GM21825 (cell line): ENCODE measurements around the gene TSPAN9.
A peak's percentile ranks its signal among the peaks of the same experiment; 100 is the strongest.

ENCODE experiments used
- ATAC-seq: cut with Tn5 transposase; IDR thresholded peaks from one replicate; pipeline ENCODE4 v1.9.1; 2021; ENCODE audit warnings: mild to moderate bottlenecking, moderate library complexity; ENCODE audit not compliant: unreplicated experiment

Gene TSPAN9

DNA sequence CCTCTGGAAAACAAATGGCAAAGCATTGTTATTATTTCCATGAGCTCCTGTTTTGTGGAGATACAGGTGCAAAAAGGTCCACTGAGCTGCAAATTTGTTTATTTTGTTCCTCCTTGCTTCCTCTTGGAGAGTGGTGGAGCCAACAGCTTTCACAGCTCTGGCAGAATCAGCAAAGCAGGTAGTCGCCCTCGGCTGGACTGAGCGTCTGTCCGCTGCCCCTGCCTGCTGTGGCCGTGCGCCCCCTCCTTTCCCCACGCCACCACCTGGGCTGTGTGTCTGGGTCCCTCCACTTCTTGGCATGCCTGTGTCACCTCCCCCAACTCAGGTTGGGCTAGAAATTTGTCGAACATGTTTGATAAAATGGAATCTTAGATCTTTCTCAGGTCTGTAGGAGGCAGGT lies 188.2 kb downstream of the TSPAN9 start:
- no peak for ATAC-seq

DNA sequence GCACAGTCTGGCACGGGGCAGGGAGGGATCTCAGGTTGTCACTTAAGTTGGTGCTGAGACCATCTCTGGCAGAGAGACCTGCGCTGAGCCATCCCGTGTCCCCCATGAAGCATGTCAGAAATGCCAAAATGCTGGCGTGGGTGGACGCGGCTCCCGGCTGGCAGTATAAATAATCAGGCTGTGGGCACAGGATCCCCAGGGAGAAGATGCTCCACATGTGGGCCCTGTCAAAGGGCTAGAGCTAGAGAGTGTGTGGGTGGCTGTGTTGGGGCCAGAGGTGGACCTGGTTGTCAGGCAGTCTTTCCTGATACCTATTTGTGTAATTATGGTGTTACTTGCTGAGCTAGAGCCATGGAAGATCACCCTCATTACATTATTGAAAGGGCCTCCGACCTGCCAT lies 189.5 kb downstream of the TSPAN9 start:
- ATAC-seq, result no peak

DNA sequence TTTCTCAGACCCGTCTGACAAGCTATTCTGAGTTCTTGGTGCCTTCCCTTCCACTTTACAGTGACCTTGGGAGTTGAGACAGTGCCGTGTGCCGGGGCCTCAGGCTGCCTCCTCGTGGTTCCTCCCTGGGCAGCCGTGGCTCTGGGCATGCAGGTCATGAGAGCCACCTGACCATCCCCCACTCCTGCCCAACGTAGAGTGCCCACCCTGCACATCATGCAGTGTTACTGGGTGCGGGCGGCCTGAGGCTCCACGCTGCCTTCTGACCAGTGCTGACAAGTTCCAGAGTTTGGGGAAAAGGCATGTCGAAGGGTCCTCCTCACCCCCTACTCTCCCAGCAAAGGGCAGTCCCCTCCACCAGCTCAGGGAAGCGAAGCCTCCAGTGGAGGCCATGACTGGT lies 190.5 kb downstream of the TSPAN9 start:
- ATAC-seq, result no peak

DNA sequence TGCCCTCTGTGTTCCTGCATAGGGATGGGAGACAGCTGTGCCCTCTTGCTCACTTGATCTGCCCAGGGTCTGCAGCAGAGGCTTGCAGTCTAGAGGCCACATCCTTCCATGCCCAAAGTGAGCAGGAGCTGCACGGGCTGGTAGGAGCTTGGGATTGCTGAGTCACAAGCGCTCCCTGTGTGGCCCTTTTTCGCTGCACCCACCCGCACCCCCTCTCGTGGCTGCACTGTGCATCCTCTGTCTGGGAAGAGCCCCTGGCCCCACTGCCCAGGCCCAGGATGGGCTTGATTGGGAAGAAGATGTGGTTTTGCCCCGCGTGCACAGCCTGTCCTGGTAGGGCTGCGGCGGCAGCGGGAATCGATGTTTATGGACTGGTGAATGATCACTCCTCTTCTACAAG lies 192.4 kb downstream of the TSPAN9 start:
- ATAC-seq, result no peak

DNA sequence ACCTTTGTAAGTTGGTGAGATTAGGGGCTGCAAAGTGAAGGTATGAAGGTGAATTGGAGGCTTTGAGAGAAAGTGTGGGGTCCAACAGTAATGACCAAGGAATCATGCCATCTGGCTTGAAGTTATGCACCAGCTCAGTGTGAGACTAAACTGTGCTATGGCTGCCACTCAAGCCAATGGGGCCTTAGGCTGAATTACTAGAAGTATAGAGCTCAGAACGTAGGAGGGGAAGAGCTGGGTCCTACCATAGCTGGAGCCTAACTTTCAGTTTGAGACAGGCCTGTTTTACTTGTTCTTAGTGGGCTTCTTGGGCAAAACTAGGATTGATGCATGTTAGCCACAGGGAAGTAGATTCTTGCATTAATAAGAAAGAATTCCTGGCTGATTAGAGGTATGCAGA lies 194.0 kb downstream of the TSPAN9 start:
- ATAC-seq, result no peak

DNA sequence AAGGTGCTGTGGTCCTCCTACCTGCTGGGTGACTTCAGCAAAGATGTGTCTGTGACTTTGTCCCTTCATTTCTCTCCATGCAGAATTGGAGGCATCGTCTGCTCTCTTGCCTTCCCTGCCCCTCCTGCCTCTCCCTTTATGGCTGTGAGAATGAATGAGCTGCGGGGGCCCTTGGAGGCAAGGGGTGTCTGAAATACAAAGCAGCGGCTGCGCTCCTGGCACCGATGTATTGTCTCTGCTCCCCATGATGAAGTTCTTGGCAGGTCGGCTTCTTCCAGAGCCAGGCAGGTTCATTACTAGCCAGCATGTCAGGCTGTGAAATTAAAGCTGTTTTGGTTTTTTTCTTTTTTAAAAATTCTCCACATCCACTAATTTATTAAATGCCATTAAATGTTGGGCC lies 194.5 kb downstream of the TSPAN9 start:
- ATAC-seq, result no peak

DNA sequence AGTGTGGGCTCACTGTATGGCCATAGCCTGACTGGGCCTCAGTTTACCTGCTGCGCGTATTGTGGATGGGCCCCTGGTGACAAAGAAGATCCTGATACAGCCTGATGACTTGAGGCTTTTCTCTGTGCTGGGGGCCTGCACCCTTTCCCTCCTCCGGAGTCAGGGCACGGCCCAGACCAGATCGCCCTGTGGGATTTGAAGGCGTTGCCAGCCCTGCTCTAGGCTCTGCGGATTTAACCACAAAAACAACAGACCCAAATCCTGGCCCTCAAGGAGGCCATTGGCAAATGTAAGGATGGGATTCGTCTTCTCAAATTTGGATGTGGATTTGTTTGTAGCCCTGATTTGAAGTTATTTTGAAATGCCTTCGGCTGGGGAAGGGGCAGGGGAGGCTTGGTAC lies 195.8 kb downstream of the TSPAN9 start:
- no peak for ATAC-seq

DNA sequence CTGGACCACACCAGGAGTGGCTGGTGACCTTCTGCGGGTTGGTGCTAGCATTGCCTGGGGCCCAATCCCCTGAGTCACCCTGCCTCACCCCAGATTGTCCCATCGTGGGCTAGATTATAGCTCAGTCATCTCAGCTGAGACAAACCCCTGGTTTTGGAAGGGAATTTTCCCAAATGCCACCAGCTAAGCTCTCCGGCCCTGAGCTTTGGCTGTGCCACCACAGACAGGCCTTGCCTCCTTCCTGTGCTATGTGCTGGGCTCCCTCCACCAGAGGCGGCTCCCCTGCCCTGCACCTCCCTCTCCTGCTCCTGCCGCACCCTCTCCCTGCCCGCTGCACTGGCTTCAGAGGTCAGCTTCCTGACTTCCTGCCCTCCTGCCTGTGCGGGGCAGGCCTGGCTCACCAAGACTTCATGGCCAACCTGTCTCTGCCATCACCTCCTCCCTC lies 196.3 kb downstream of the TSPAN9 start:
- no peak for ATAC-seq

DNA sequence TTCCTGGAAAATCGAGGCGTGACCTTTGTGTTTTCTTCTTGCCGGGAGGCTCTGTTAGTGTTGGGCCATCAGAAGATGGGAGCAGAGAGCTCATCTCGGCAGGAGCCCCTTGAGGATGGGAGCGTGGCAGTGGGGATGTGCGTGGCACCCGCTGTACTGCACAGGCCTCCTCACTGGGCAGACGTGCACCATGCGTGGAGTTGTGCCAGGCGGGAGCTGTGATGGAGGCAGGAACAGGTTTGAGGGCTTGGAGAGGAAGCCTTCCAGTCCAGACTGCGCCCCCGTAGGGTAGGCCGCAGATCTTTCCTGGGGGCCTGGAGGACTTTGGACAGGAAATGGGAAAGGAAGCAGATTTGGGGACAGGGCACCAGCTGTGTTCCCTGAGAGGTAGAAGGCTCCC lies 197.5 kb downstream of the TSPAN9 start:
- ATAC-seq, result no peak

DNA sequence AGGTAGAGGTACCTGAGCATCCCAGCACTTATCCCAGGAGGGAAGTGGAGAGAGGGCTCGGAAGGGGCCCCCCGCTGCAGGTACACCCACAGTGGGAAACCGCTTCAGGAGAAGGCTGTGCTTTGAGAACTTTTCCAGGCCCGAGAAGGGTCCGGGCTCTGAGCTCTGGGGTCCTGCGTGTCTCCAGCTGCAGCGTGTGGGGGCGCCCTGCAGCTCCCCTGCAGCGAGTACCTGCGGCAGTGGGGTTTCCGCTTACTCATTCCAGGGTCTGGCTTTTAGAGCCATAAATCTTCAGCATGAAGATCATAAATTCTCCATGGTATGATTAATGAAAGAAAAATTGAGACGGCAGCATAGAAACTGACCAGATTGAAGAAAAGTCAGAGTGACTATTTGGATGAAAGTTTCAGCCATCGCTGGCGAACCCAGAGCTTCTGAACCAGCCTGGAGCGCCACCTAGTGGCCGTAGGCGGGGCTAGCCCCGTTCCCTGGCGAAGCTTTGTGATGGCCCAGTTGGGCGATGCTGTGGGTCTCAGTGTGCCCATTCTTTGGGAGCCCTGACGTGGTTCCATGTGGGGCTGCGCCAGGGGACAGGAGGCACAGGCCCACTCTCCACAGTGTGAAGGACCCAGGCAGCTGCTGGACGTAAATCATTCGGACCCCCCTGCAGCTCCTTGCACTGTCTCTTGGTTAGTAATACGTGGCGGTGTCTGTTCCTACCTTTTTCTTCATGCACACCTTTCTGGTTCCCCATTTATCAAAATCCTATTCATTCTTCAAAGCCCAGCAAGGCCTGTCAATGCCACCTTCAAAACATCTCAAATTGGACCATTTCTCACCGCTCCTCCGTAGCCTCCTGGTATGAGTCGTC lies 198.2 kb downstream of the TSPAN9 start:
- ATAC-seq, result peak; percentile 64

DNA sequence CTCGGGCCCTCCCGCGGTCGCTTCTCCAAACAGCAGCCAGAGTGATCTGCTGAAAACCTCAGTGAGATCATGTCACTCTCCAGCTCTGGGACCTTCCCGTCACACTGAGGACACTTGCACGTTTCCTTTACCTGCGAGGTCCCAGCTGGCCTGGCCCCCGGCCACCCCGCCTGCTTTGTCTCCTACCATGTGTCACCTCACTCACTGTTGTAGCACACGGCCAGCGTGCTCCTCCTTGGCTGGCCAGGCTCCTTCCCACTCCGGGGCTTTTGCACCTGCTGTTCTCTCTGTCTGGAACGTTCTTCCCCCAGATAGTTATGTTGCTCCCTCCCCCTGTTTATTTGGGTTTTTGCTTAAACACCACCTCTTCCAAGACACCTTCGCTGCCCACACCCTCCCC lies 199.0 kb downstream of the TSPAN9 start:
- ATAC-seq, result no peak

DNA sequence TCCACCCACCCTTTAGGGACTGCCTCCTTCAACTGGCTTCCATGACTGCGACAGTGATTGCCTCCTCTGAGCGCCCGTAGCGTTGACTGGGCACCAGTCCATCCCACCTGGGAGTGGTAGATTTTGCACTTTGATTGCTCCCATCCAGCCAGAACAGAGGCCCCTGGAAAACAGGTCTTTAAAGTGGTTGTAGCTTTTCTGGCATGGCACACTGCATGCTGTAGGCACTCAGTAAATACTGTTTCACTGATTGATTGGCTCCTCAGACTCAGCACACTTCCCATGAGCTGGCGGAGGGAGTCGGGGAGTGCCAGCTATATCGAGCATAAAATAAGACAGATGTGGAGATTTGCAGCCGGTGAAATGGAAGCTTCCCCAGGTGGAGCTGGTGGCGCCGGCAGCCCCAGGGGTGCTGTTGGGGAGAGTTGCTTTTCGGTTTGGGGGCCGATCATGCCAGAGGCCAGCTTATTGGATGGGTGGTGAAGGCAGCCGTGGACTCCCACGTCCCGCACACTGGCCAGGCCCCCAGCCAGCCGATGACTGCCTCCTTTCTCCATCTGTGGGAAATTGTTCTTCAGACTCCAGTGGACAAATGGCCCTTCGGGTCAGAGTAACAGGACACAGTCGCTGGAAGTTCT lies 200.2 kb downstream of the TSPAN9 start:
- ATAC-seq, result no peak

DNA sequence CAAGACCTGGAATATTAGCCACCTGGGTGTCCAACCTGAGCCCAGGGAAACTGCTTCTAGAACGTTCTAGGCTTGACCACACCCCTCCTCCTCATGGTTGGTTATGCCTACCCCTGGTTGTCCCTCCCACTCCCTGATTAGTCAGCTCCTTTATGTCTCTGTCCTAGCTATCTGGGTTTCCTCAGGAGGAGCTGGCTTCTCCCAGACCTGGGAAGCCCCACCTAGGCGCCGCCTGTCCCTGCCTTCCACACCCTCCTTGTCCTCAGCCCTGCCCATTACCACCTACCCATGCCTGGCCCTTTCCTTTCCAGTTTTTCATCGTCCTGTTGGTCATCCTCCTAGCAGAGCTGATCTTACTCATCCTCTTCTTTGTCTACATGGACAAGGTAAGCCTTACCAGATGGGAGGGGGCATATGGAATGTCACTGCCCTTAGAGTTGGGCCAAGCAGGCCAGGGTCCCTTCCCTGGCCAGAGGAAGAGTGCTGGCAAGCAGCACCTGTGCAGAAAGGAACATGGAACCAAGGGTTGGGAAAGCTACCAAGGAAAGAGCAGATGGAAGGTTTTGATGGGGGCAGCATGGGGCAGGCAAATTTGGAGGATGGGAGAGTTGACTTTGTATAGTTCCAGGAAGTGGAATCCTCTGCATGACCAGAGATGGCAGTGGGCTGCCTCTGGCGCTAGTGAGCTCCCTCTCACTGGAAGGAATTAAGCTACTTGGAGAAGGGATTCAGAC lies 201.7 kb downstream of the TSPAN9 start:
- no peak for ATAC-seq

DNA sequence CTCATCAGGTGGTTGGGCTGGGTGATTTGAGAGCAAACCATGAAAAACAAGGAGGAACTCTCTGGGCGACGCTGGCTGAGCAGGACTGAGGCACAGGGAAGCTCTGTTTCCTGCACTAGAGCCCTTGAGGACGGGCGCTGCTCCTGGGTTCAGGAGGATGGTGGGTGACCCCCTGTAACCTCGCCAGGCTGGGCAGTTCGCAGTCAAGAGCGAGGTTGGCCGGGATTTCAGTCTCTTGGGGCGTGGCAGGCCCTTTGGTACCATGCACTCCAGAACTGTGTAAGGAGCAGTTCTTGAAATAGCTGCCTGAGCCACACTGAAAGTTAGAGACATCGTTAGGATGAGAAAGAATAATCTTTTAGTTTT lies 202.2 kb downstream of the TSPAN9 start:
- no peak for ATAC-seq

DNA sequence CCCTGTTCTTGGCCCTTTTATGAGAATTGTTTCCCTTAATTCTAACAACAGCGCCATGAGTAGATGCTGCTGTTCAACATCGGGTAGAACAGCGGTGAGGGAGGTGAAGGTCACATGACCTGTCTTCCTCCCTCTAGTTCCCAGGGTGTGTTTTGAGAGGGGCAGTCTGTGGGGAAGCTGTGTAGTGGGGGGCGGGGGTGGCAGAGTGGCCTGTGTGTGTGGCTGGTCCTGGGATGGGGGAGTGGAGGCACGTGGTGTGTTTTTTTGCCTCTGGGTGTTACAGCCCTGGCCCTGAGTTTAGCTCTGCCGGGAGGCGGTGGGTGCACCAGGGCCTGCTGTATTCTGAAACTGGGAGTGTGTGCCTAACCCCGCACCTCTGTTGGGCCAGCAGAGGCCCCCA lies 202.7 kb downstream of the TSPAN9 start:
- ATAC-seq, result no peak

DNA sequence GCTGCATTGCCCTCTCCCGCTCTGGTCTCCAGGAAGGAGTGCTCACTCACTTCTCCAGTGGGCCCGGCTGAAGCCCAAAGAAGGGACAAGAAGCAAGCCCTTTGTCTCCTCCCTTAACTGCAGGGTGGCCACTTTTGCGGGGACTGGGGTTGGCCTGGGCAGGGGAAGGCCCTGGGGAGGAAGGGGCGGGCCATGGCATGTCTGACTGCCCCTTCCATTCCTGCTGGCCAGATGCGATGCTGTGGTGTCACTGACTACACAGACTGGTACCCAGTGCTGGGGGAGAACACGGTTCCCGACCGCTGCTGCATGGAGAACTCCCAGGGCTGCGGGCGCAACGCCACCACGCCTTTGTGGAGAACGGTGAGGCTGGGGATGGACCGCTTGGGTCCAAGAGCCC lies 203.8 kb downstream of the TSPAN9 start:
- no peak for ATAC-seq

DNA sequence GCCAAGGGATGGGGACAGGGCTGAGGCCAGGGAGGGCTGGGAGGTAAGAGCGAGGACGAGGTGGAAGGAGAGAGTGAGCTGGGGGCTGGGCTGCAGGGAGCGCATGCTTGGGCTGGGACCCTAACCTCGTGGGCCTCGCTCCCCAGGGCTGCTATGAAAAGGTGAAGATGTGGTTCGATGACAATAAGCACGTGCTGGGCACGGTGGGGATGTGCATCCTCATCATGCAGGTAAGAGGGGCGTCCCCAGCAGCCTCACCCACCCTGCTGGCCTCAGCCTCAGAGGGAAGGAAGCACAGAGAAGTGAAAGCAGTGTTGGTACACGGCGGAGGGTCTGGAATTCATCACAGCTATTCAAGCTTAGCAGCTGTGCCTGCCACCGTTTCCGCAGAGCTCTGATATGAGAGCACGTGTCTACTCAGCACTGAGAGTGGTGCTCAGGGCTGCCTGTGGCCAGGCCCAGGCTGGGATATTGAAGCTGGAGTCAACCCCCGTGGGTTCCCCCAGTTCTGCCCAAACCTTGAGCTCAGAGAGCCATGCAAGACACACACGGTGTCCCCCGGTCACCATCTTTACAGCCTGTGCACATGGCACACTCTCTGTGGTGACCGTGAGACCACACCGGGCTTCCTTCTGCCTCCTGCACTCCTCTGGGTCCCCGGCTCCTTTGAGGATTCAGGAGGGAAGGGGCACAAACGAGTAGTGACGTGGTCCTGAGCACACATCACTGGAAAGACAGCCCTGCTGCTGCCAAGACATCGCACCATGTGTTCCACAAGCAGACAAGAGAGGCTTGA lies 204.6 kb downstream of the TSPAN9 start:
- ATAC-seq, result no peak

DNA sequence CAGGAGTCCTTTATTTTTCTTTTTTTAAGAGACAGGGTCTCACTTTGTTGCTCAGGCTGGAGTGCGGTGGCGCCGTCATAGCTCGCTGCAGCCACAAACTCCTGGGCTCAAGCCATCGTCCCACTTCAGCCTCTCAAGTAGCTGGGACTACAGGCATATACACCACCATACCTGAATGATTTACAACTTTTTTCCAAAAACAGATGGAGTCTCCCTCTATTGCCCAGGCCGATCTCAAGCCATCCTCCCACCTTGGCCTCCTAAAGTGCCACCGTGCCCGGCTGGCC lies 205.1 kb downstream of the TSPAN9 start:
- no peak for ATAC-seq

DNA sequence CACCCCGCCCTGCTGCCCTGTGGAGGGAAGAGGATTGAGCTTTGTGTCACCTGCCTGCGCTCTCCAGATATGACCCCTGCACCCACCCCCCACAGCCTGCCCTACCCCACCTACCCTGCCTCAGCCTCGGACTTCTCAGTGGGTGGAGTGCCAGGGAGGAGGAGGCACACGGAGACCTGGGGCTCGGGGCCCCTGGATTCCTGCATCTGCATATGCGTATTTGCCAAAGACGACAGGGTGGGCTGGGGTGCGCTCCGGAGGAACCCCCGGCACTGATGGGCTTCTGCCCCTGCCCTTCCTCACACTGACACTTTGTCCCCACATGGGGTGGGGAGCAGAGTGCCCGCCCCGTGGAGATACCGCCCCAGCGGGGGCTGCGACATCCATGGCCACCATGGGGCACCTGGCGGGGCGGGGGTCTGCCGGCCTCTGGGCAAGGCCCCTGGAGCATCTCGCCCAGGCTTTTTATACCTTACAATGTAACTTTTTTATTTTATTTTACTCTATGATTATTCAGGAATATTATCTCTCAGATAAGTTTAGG lies 206.0 kb downstream of the TSPAN9 start:
- no peak for ATAC-seq

DNA sequence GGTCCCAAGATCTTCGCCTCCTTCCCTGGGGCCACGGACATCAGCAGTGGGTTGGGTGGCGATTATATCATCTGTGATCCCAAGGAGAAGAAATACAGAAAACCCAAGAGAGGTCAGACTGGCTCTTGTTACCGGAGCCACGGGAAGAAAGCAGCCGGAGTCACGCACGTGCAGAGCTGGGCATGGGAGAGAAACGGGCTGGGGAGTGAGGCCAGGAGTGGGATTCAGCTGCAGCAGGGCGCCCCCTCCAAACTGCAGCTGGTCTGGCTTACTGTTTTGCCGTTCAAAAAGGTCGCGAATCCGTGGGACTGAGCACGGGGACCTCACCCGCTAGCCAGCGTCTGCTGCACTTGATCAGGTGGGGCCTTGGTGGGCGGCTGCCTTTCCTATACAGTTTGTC lies 207.2 kb downstream of the TSPAN9 start:
- ATAC-seq, result no peak

DNA sequence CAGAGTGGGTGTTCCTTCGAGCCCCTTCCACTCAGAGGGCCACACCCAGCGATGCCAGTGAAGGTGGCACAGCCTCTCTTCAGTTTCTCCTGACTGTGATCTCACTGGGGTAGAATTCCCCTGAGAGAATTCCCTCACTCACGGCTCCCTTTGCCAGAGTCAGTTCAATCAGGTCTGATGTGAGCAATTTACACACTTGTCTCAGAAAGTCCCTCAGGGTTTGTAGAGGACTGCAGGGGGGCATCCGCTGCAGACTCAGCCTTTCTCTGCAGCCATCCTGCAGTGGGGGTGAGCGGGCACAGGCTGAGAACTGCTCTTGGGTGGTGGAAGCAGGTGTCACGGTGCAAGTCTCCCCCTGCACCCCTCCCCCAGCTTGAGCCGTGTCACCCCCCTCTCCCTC lies 208.4 kb downstream of the TSPAN9 start:
- no peak for ATAC-seq
